Gastrocnemius medialis (tissue), 4 donors: Measurements from ENCODE around the gene PRMT6. TPM values are rescaled to one million over a fixed set of nuclear protein-coding genes. Genes with fewer than 3 reads are reported as not detected.

ENCODE experiments used
- ATAC-seq, 2 donors: fragments of 150-250 bp; one replicate each; pipeline ENCODE4 v1.9.1; 2016
- DNase-seq, 2 donors: peaks; one replicate each; pipeline ENCODE4 v3.0.0-alpha.2; 2019
- H3K27ac ChIP-seq, 4 donors: fragments of 200-600 bp; sonication (generic); 1 replicate in 1 of 4; 2 replicates in 3 of 4; pipeline ENCODE4 v1.5.1; 2016 to 2018; ENCODE audit warnings: mild to moderate bottlenecking in 2 of 4, moderate library complexity in 1 of 4
- H3K27me3 ChIP-seq, 3 donors: fragments of 200-600 bp; sonication (generic) in 2 of 3; 1 replicate in 1 of 3; 2 replicates in 2 of 3; pipeline versions ENCODE4 v1.5.1 to v1.6.0; 2016 to 2019; ENCODE audit warnings: mild to moderate bottlenecking in 1 of 3, moderate library complexity in 1 of 3
- H3K36me3 ChIP-seq, 2 donors: fragments of 200-600 bp; sonication (generic) in 1 of 2; one replicate each; pipeline ENCODE4 v1.5.1; 2017 to 2018
- H3K4me1 ChIP-seq, 2 donors: fragments of 200-600 bp; sonication (generic) in 1 of 2; one replicate each; pipeline ENCODE4 v1.5.1; 2016 to 2017; ENCODE audit warnings: mild to moderate bottlenecking in 2 of 2
- H3K4me3 ChIP-seq, 4 donors: fragments of 200-600 bp; sonication (generic) in 3 of 4; 1 replicate in 1 of 4; 2 replicates in 3 of 4; pipeline ENCODE4 v1.5.1; 2016 to 2019; ENCODE audit warnings: mild to moderate bottlenecking in 2 of 4
- H3K9me3 ChIP-seq, 3 donors: fragments of 200-600 bp; sonication (generic) in 2 of 3; 1 replicate in 1 of 3; 2 replicates in 2 of 3; pipeline ENCODE4 v1.5.1; 2016 to 2019
- POLR2A ChIP-seq, 2 donors: fragments of 450-650 bp; IDR thresholded peaks; one replicate each; pipeline ENCODE4 v1.6.1; 2017; ENCODE audit warnings: antibody characterized with exemption in 2 of 2, mild to moderate bottlenecking in 2 of 2, moderate library complexity in 2 of 2
- in situ Hi-C, 4 donors: fragments of 200-750 bp; cut with MboI; loops; one replicate each; pipeline versions ENCODE4 v1.15.0 to v1.8.0; 2017; ENCODE audit warnings: low sequenced_read_pairs in 4 of 4
- intact Hi-C: fragments of 100-400 bp; cut with DNase I; formaldehyde crosslinking; loops from one replicate; pipeline ENCODE4 v1.15.1; 2023; ENCODE audit warnings: low total_unique reads
- total RNA-seq, 4 donors: library from RNA; depleted of rRNA; stranded (reverse); fragments of >200 nt; gene quantifications; one replicate each; pipeline versions ENCODE4 v1.1.0 to v1.2.3, GENCODE V29; 2016
- TF ChIP-seq, protein P1 (sequence below), 5 experiments: fragments of 450-650 bp in 3 of 5; fragments of 200-600 bp in 2 of 5; sonication (generic) in 2 of 5; IDR thresholded peaks in 4 of 5; conservative IDR thresholded peaks in 1 of 5; 1 replicate in 4 of 5; 2 replicates in 1 of 5; pipeline ENCODE4 v1.5.1; 2016 to 2019; ENCODE audit warnings: antibody characterized with exemption in 5 of 5, mild to moderate bottlenecking in 3 of 5, moderate library complexity in 3 of 5

The PRMT6 gene
- total RNA-seq, 4 donors from 2014 or later, result 0.19 to 2.0 (median 1.5) TPM

DNA sequence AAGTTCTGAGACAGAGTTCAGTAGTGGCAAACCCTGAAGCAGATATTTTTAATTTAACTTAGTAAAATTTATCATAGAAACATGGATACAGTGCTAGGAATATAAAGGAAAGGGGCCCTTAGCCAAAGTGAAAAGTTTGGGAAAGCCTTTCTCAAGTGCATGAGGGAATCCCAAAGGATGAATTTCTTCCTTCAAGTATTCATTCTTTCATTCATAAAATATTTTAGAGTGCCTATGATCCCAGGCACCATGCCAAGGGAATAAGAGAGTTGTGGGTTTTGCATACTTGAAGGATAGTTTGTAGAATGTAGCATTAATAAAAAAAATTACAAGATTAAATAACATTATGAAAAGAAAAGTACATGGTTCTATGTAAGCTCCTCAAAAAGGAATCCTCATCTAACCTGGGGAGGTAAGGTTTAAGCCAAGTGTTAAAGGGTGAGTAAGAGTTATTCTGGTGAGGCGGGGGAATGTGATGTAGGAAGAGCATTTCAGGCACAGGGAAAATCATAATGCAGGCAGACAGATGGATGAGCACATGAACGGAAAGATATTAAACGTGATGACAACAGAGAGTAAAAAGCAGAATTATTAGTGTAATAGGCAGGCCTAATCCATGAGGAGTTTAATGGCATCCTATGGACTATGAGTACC lies 44.0 kb downstream of the PRMT6 start:
- intact Hi-C loops (no loop called here), in situ Hi-C loops (no loop called here)
- Histone ChIP-seq H3K27me3 (no peaks in the 10 kb centered on the region), H3K27ac (no peak overlapping the region), H3K4me3 (no peak overlapping the region), H3K36me3 (no peaks in the 10 kb centered on the region), H3K4me1 (no peaks in the 10 kb centered on the region), H3K9me3 (no peaks in the 10 kb centered on the region)
- DNase-seq (no peak), ATAC-seq (no peak)
- TF ChIP-seq POLR2A (IDR thresholded peaks at IDR 0.05), result no peak

DNA sequence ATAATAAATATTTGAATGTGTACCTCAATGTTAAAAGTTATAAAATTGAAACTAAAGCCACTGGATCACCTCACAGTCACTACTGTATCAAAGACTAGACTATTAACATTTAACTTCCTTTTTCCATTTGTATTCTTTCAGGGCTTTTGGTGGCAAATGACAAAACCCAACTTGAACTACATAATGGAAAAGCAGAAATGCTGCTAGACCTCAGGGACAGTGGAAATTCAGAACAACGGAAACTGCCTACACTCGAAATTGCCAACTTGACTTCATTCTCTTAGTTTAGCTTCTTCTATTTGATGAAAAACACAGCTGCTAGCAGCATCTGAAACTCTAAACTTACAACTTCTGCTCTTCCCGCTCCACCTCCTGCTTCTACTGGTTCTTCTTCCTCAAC lies 49.4 kb downstream of the PRMT6 start:
- no peak overlapping the region for H3K4me3 ChIP-seq
- ATAC-seq (no peak), DNase-seq (no peak)
- intact Hi-C loops (no loop called here), in situ Hi-C loops (no loop called here)
- TF ChIP-seq POLR2A (IDR thresholded peaks at IDR 0.05), result no peak
- TF ChIP-seq, protein P1, sequence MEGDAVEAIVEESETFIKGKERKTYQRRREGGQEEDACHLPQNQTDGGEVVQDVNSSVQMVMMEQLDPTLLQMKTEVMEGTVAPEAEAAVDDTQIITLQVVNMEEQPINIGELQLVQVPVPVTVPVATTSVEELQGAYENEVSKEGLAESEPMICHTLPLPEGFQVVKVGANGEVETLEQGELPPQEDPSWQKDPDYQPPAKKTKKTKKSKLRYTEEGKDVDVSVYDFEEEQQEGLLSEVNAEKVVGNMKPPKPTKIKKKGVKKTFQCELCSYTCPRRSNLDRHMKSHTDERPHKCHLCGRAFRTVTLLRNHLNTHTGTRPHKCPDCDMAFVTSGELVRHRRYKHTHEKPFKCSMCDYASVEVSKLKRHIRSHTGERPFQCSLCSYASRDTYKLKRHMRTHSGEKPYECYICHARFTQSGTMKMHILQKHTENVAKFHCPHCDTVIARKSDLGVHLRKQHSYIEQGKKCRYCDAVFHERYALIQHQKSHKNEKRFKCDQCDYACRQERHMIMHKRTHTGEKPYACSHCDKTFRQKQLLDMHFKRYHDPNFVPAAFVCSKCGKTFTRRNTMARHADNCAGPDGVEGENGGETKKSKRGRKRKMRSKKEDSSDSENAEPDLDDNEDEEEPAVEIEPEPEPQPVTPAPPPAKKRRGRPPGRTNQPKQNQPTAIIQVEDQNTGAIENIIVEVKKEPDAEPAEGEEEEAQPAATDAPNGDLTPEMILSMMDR (IDR thresholded peaks at IDR 0.05 in 4 of 5, conservative IDR thresholded peaks at IDR 0.05 in 1 of 5), result no peak
- no peak overlapping the region for H3K27ac ChIP-seq
- no peaks in the 10 kb centered on the region for H3K27me3 ChIP-seq
- no peaks in the 10 kb centered on the region for H3K9me3 ChIP-seq
- H3K36me3 ChIP-seq, result no peaks in the 10 kb centered on the region
- H3K4me1 ChIP-seq, result no peaks in the 10 kb centered on the region

Other genes with a start within 250 kb of the PRMT6 start
- gene NTNG1, start 84.4 kb downstream of the PRMT6 start, total RNA-seq, result not detected